IPS-18c (cell line): ENCODE measurements around the gene SCPEP1.
A peak's percentile ranks its signal among the peaks of the same experiment; 100 is the strongest.
"Not testable (repeated sequence)": the region's sequence is repeated elsewhere in the genome, so short reads cannot be mapped to it uniquely, and the experiment has no call there.

Experiments
- H3K4me3 ChIP-seq: 2 replicates; pipeline ENCODE4 v1.7.0; 2013; ENCODE audit warnings: low read depth, mild to moderate bottlenecking, low read length, moderate library complexity; ENCODE audit not compliant: insufficient read depth
- H3K9me3 ChIP-seq: one replicate; pipeline ENCODE4 v1.6.1; 2013; ENCODE audit warnings: mild to moderate bottlenecking, low read length, moderate library complexity; ENCODE audit not compliant: control insufficient read depth, insufficient read depth

SCPEP1 gene

GRCh38 chr17:56977673-56978395, at the start of gene SCPEP1:
SCPEP1 (plus strand) TSS chr17:56978131; CDS start chr17:56978160, 29 bp downstream.
- Histone ChIP-seq H3K4me3 (peak within 1 kb of the TSS; percentile 71), H3K9me3 (no peaks in the 10 kb centered on the region)

- Histone ChIP-seq H3K4me3 (no peak overlapping the region), H3K9me3 (peaks cover 8% of the 10 kb centered on the region)
Measured at GRCh38 chr17:56928586-56928985, 49.3 kb upstream of the SCPEP1 start.

- Histone ChIP-seq H3K9me3 (peaks cover 7% of the 10 kb centered on the region), H3K4me3 (no peak overlapping the region)
Measured at GRCh38 chr17:56929362-56929969, 48.5 kb upstream of the SCPEP1 start.

- H3K4me3 ChIP-seq = no peak overlapping the region
- H3K9me3 ChIP-seq = peaks cover 7% of the 10 kb centered on the region
Measured at GRCh38 chr17:56930739-56931337, 47.1 kb upstream of the SCPEP1 start.

- Histone ChIP-seq H3K4me3 (no peak overlapping the region), H3K9me3 (peaks cover 7% of the 10 kb centered on the region)
Measured at GRCh38 chr17:56933151-56933745, 44.7 kb upstream of the SCPEP1 start.

GRCh38 chr17:56933868-56934267, 44.1 kb upstream of the SCPEP1 start:
- no peak overlapping the region for H3K4me3 ChIP-seq
- H3K9me3 ChIP-seq = peaks cover 6% of the 10 kb centered on the region

- no peak overlapping the region for H3K4me3 ChIP-seq
- peaks cover 5% of the 10 kb centered on the region for H3K9me3 ChIP-seq
Measured at GRCh38 chr17:56934280-56934679, 43.7 kb upstream of the SCPEP1 start.

GRCh38 chr17:56935461-56935860, 42.5 kb upstream of the SCPEP1 start:
- Histone ChIP-seq H3K9me3 (peaks cover 3% of the 10 kb centered on the region), H3K4me3 (no peak overlapping the region)

GRCh38 chr17:56936697-56937322, 41.1 kb upstream of the SCPEP1 start:
- H3K4me3 ChIP-seq = no peak overlapping the region
- peaks cover 3% of the 10 kb centered on the region for H3K9me3 ChIP-seq

GRCh38 chr17:56937687-56938086, 40.2 kb upstream of the SCPEP1 start:
- Histone ChIP-seq H3K4me3 (no peak overlapping the region), H3K9me3 (no peaks in the 10 kb centered on the region)

- not testable (repeated sequence) for H3K9me3 ChIP-seq, H3K4me3 ChIP-seq
Measured at GRCh38 chr17:56938206-56938605, 39.7 kb upstream of the SCPEP1 start.

GRCh38 chr17:56939869-56940484, 38.0 kb upstream of the SCPEP1 start:
- Histone ChIP-seq H3K4me3 (no peak overlapping the region), H3K9me3 (no peaks in the 10 kb centered on the region)

- Histone ChIP-seq H3K4me3 (no peak overlapping the region), H3K9me3 (no peaks in the 10 kb centered on the region)
Measured at GRCh38 chr17:56943505-56944125, 34.3 kb upstream of the SCPEP1 start.

GRCh38 chr17:56945938-56946505, 31.9 kb upstream of the SCPEP1 start:
- Histone ChIP-seq H3K4me3 (no peak overlapping the region), H3K9me3 (no peaks in the 10 kb centered on the region)

GRCh38 chr17:56947741-56948140, 30.2 kb upstream of the SCPEP1 start:
- Histone ChIP-seq H3K9me3 (no peaks in the 10 kb centered on the region), H3K4me3 (no peak overlapping the region)

- H3K4me3 ChIP-seq = no peak overlapping the region
- no peaks in the 10 kb centered on the region for H3K9me3 ChIP-seq
Measured at GRCh38 chr17:56948491-56948890, 29.4 kb upstream of the SCPEP1 start.
